Glutamatergic neuron (in vitro differentiated cells): ENCODE results near the gene SVIP. TPM values are rescaled to one million over a fixed set of nuclear protein-coding genes. Genes with fewer than 3 reads are reported as not detected.

Experiments
- DNase-seq: peaks from one replicate; pipeline ENCODE4 v3.0.0; 2022
- H3K27ac Mint-ChIP-seq: one replicate; pipeline ENCODE4 v1.8.0; 2020; ENCODE audit warnings: mild to moderate bottlenecking, mixed read lengths, inconsistent platforms; ENCODE audit not compliant: unreplicated experiment
- H3K27me3 Mint-ChIP-seq: one replicate; pipeline ENCODE4 v1.8.0; 2020; ENCODE audit warnings: mild to moderate bottlenecking, moderate library complexity, mixed read lengths, inconsistent platforms; ENCODE audit not compliant: unreplicated experiment
- H3K36me3 Mint-ChIP-seq: one replicate; pipeline ENCODE4 v1.8.0; 2020; ENCODE audit warnings: mild to moderate bottlenecking, mixed read lengths, inconsistent platforms; ENCODE audit not compliant: unreplicated experiment
- H3K4me1 Mint-ChIP-seq: one replicate; pipeline ENCODE4 v1.8.0; 2020; ENCODE audit warnings: mild to moderate bottlenecking, low read depth, mixed read lengths, inconsistent platforms; ENCODE audit not compliant: unreplicated experiment
- H3K4me3 Mint-ChIP-seq: one replicate; pipeline ENCODE4 v1.8.0; 2020; ENCODE audit warnings: mild to moderate bottlenecking, mixed read lengths, inconsistent platforms; ENCODE audit not compliant: unreplicated experiment
- H3K9me3 Mint-ChIP-seq: one replicate; pipeline ENCODE4 v1.8.0; 2020; ENCODE audit warnings: mild to moderate bottlenecking, moderate library complexity, mixed read lengths, inconsistent platforms; ENCODE audit not compliant: unreplicated experiment
- total RNA-seq: library from RNA; stranded (reverse); fragmentation: NEBNext Ultra II Directional; extraction: Animal tissue kit (Norgen Biotek cat#: 25700); gene quantifications from one replicate; pipeline ENCODE4 v1.2.1, GENCODE V29; 2021; ENCODE audit not compliant: unreplicated experiment
- TF ChIP-seq, protein P1 (sequence below): fragments of 200-600 bp; sonication (generic); IDR thresholded peaks from one replicate; pipeline ENCODE4 v1.5.0; 2021; ENCODE audit not compliant: partially characterized antibody, unreplicated experiment

The SVIP gene
- total RNA-seq, 1 donor from 2014 or later: 255 TPM

DNA sequence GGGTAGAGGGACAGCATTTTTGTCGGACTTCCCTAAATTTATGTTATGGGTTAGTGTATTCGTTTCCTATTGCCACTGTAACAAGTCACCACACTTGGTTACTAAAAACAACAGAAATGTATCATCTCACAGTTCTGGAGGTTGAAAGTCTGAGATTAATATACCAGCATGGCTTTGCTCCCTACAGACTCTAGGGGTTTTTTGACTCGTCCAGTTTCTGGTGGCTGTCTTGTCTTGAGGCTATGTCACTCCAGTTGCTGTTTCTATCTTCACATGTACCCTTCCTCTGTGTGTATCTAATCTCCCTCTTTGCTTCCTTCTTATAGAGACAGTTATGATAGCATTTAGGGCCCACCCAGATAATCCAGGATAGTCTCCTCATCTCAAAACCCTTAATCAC is 39.7 kb upstream of the SVIP start:
- H3K4me1 Mint-ChIP-seq: no peaks in the 10 kb centered on the region
- TF ChIP-seq, protein P1, sequence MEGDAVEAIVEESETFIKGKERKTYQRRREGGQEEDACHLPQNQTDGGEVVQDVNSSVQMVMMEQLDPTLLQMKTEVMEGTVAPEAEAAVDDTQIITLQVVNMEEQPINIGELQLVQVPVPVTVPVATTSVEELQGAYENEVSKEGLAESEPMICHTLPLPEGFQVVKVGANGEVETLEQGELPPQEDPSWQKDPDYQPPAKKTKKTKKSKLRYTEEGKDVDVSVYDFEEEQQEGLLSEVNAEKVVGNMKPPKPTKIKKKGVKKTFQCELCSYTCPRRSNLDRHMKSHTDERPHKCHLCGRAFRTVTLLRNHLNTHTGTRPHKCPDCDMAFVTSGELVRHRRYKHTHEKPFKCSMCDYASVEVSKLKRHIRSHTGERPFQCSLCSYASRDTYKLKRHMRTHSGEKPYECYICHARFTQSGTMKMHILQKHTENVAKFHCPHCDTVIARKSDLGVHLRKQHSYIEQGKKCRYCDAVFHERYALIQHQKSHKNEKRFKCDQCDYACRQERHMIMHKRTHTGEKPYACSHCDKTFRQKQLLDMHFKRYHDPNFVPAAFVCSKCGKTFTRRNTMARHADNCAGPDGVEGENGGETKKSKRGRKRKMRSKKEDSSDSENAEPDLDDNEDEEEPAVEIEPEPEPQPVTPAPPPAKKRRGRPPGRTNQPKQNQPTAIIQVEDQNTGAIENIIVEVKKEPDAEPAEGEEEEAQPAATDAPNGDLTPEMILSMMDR: no peak
- no peak for DNase-seq
- no peak overlapping the region for H3K27ac Mint-ChIP-seq
- H3K9me3 Mint-ChIP-seq: no peaks in the 10 kb centered on the region
- H3K27me3 Mint-ChIP-seq: peaks cover 2% of the 10 kb centered on the region
- H3K36me3 Mint-ChIP-seq: no peaks in the 10 kb centered on the region
- H3K4me3 Mint-ChIP-seq: no peak overlapping the region

GRCh38 chr11:22860241-22860640 is 30.6 kb upstream of the SVIP start, which contains the start of gene CCDC179:
Gene CCDC179 (minus strand): TSS chr11:22860474. CDS start chr11:22860421, 53 bp downstream.
- Mint-ChIP-seq H3K36me3 (no peaks in the 10 kb centered on the region), H3K4me3 (no peak within 1 kb of the TSS), H3K27ac (no peak within 1 kb of the TSS), H3K4me1 (no peaks in the 10 kb centered on the region), H3K9me3 (peaks cover 2% of the 10 kb centered on the region), H3K27me3 (no peaks in the 10 kb centered on the region)
- DNase-seq: no peak
- TF ChIP-seq, protein P1: no peak

GRCh38 chr11:22859756-22860155 is 30.2 kb upstream of the SVIP start:
- Mint-ChIP-seq H3K4me1 (no peaks in the 10 kb centered on the region), H3K9me3 (peaks cover 2% of the 10 kb centered on the region), H3K27ac (no peak overlapping the region), H3K27me3 (no peaks in the 10 kb centered on the region), H3K4me3 (no peak overlapping the region), H3K36me3 (no peaks in the 10 kb centered on the region)
- TF ChIP-seq, protein P1: no peak
- no peak for DNase-seq

GRCh38 chr11:22851477-22851876 is 21.9 kb upstream of the SVIP start:
- H3K27ac Mint-ChIP-seq: no peak overlapping the region
- no peak for DNase-seq
- no peaks in the 10 kb centered on the region for H3K36me3 Mint-ChIP-seq
- no peaks in the 10 kb centered on the region for H3K27me3 Mint-ChIP-seq
- TF ChIP-seq, protein P1: no peak
- no peaks in the 10 kb centered on the region for H3K9me3 Mint-ChIP-seq
- no peaks in the 10 kb centered on the region for H3K4me1 Mint-ChIP-seq
- no peak overlapping the region for H3K4me3 Mint-ChIP-seq

DNA sequence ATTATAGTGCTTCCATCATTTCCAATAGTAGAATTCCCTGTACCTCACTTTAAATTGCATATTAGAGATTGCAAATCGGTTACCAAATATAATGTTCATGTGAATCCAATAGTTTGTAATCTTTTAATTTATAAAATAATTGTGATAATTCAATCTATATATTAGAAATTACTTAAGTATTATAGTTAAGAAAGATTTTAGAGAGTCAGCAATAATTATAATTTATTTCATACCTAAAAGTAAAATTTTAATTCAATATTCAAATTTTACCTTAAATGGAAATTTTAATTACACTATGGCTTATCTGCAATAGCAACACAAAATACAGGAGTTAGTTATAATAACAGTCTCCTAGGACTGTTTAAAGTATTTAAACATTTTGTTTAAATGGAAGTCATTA is 17.1 kb upstream of the SVIP start:
- TF ChIP-seq, protein P1: no peak
- no peaks in the 10 kb centered on the region for H3K4me1 Mint-ChIP-seq
- no peaks in the 10 kb centered on the region for H3K9me3 Mint-ChIP-seq
- no peaks in the 10 kb centered on the region for H3K27me3 Mint-ChIP-seq
- no peak overlapping the region for H3K27ac Mint-ChIP-seq
- no peak overlapping the region for H3K4me3 Mint-ChIP-seq
- H3K36me3 Mint-ChIP-seq: no peaks in the 10 kb centered on the region
- no peak for DNase-seq
